LNCaP clone FGC (cell line): Measurements from ENCODE around the gene HOXD12.
A peak's percentile ranks its signal among the peaks of the same experiment; 100 is the strongest.

Source experiments
- DNase-seq: peaks from one replicate; pipeline ENCODE4 v3.0.0-alpha.2; 2011; ENCODE audit warnings: low read depth
- H3K4me3 ChIP-seq: 2 replicates; pipeline ENCODE4 v1.5.1; 2011; ENCODE audit warnings: mild to moderate bottlenecking, low read depth, low read length, control low read depth
- TF ChIP-seq, protein P1 (sequence below): IDR thresholded peaks from 2 replicates; pipeline ENCODE4 v1.5.1; 2012; ENCODE audit warnings: mild to moderate bottlenecking; ENCODE audit not compliant: control insufficient read depth, insufficient read depth; ENCODE audit errors: extremely low read depth

The HOXD12 gene

GRCh38 chr2:176095421-176095820, 4.2 kb upstream of the HOXD12 start:
- TF ChIP-seq, protein P1, sequence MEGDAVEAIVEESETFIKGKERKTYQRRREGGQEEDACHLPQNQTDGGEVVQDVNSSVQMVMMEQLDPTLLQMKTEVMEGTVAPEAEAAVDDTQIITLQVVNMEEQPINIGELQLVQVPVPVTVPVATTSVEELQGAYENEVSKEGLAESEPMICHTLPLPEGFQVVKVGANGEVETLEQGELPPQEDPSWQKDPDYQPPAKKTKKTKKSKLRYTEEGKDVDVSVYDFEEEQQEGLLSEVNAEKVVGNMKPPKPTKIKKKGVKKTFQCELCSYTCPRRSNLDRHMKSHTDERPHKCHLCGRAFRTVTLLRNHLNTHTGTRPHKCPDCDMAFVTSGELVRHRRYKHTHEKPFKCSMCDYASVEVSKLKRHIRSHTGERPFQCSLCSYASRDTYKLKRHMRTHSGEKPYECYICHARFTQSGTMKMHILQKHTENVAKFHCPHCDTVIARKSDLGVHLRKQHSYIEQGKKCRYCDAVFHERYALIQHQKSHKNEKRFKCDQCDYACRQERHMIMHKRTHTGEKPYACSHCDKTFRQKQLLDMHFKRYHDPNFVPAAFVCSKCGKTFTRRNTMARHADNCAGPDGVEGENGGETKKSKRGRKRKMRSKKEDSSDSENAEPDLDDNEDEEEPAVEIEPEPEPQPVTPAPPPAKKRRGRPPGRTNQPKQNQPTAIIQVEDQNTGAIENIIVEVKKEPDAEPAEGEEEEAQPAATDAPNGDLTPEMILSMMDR = no peak
- no peak overlapping the region for H3K4me3 ChIP-seq
- DNase-seq = no peak

DNA sequence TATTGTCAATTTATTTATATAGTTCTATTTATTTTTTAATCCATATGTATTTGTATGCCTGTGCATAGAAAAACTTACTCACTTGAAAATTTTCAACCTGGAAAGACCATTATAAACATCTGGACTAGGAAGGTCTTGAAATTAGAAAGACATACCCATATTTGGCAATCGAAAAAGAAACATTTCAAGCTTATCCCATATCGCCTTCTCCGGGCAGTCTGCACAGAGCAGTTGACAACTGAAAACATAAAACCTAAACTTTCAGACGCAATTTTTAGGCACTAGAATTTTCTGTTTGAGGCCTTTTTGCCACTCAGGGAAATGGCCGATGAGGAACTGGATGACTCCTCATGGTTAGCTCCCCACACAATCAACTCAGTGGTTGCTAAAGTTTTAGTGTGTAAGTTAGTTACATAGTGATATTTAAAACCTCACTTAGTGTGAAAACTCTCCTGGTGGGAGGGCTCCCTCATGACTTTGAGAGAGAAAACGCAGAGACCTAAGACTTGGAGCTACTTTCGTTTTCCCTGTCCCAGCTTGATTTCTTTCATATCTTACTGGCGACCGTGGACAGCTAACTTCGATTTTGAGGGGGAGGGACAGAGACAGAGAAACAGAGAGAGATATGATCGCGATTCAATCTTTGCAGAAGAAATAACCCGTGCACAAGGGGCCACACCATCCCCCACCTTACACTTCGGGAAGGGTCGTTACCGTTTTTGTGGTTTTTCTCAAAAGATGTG, 3.2 kb upstream of the HOXD12 start:
- TF ChIP-seq, protein P1 = no peak
- no peak for DNase-seq
- H3K4me3 ChIP-seq = no peak overlapping the region

GRCh38 chr2:176096986-176097819, 2.4 kb upstream of the HOXD12 start:
- TF ChIP-seq, protein P1 = peak; percentile 88
- DNase-seq = no peak
- peak overlapping the region; percentile 37 for H3K4me3 ChIP-seq

DNA sequence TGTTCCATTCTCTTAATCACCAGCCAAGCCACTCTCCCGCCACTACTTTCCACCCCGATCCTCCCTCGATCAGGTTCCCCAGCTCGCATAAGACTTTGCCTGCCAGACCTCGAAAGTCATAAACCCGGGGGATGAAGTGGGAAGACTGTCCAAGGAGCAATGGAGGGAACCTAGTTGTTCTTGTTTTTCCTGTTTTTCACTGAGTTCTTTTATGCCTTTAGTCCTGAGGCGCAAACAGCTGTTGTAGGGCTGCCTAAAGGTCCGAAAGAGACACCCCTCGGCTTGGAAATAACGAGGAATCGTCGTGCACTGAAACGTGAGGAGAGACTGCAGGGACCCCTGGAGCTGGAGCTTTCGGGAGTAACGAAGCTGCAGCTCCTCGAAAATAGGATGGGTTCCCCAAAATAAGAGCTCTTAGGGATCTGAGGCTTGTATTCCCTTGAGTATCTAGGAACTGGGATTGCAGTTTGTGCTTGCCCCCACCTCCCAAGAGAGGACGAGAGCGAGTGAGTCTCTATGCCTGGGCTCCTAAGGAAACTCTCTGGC, 1.7 kb upstream of the HOXD12 start:
- TF ChIP-seq, protein P1 = no peak
- H3K4me3 ChIP-seq = peak overlapping the region; percentile 37
- DNase-seq = no peak

- H3K4me3 ChIP-seq = no peak overlapping the region
- no peak for DNase-seq
- TF ChIP-seq, protein P1 = no peak
Measured at GRCh38 chr2:176098366-176099158, 1.0 kb upstream of the HOXD12 start.

DNA sequence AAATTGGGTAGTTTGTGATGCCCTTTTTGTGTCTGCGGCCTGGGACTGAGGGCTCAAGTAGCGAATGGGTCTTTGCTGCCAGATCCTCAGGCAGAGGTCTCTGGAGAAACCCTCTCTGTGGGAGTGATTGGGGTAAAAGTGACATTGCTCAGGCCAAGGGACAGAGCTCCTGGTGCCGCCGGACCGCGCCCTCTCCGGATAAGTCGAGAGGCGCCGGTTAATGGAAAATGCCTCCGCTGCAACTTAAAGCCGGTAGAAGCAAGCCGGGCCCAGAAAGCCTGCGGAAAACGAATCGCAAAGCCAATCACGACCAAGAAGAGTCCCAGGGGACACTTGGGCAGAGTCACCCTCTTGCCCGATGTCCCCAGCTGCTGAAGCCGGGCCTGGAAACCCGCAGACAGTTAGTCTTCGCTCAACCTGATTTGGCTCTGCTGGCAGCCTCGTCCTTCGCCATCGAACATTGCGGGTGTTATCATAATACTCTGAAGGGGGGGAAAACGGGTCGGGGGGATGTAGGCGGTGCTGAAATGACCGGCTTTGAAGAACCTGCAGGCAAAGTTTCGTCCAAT, 352 bp upstream of the HOXD12 start:
- no peak overlapping the region for H3K4me3 ChIP-seq
- TF ChIP-seq, protein P1 = no peak
- no peak for DNase-seq
